ENCODE data around the gene NKX2-8.
A peak's percentile ranks its signal among the peaks of the same experiment; 100 is the strongest.

- TF ChIP-seq CTCF (IDR thresholded peaks at IDR 0.05) (peak; percentile 43 to 73 (median 63)), POLR2A (IDR thresholded peaks at IDR 0.05) (no peak)
These were observed 28.7 kb downstream of the NKX2-8 start for GRCh38 chr14:36553656-36554260.
